Stimulated activated naive CD8-positive, alpha-beta T cell treated with anti-CD3 and anti-CD28 coated beads, Interleukin-15, Interleukin-2, amounts not matched to agents 100 ng/mL and 50 ng/mL, for 24 hours (primary cell): ENCODE data around the gene SRPK2.
"Not testable (repeated sequence)": the region's sequence is repeated elsewhere in the genome, so short reads cannot be mapped to it uniquely, and the experiment has no call there.

Source experiments
- H3K27ac Mint-ChIP-seq: one replicate; pipeline ENCODE4 v1.8.0; 2021; ENCODE audit warnings: mild to moderate bottlenecking, mixed read lengths
- H3K27me3 Mint-ChIP-seq: one replicate; pipeline ENCODE4 v1.8.0; 2021; ENCODE audit warnings: mixed read lengths
- H3K36me3 Mint-ChIP-seq: one replicate; pipeline ENCODE4 v1.8.0; 2021; ENCODE audit warnings: low read depth, mixed read lengths
- H3K4me1 Mint-ChIP-seq: one replicate; pipeline ENCODE4 v1.8.0; 2021; ENCODE audit warnings: low read depth, mixed read lengths
- H3K4me3 Mint-ChIP-seq: one replicate; pipeline ENCODE4 v1.8.0; 2021; ENCODE audit warnings: mild to moderate bottlenecking, mixed read lengths
- H3K9me3 Mint-ChIP-seq: one replicate; pipeline ENCODE4 v1.8.0; 2021; ENCODE audit warnings: mixed read lengths

Gene SRPK2

GRCh38 chr7:105204953-105205352, 183.8 kb downstream of the SRPK2 start:
- Mint-ChIP-seq H3K4me1 (peaks cover 50% of the 10 kb centered on the region), H3K36me3 (peaks cover 22% of the 10 kb centered on the region), H3K27me3 (no peaks in the 10 kb centered on the region), H3K4me3 (no peak overlapping the region), H3K27ac (peak overlapping the region; percentile 73), H3K9me3 (no peaks in the 10 kb centered on the region)

GRCh38 chr7:105204520-105204919, 184.2 kb downstream of the SRPK2 start:
- Mint-ChIP-seq H3K4me3 (no peak overlapping the region), H3K36me3 (peaks cover 22% of the 10 kb centered on the region), H3K9me3 (no peaks in the 10 kb centered on the region), H3K4me1 (peaks cover 46% of the 10 kb centered on the region), H3K27ac (peak overlapping the region; percentile 73), H3K27me3 (no peaks in the 10 kb centered on the region)

- Mint-ChIP-seq H3K4me1 (peaks cover 38% of the 10 kb centered on the region), H3K9me3 (no peaks in the 10 kb centered on the region)
These were observed 186.1 kb downstream of the SRPK2 start for GRCh38 chr7:105202616-105203015.

GRCh38 chr7:105199386-105199785, 189.3 kb downstream of the SRPK2 start:
- H3K36me3 Mint-ChIP-seq = peaks cover 30% of the 10 kb centered on the region
- H3K27ac Mint-ChIP-seq = no peak overlapping the region
- H3K9me3 Mint-ChIP-seq = no peaks in the 10 kb centered on the region

More at GRCh38 chr7:105202616-105203015, 186.1 kb downstream of the SRPK2 start:
- H3K27me3 Mint-ChIP-seq = no peaks in the 10 kb centered on the region
- H3K4me3 Mint-ChIP-seq = no peak overlapping the region
- peaks cover 30% of the 10 kb centered on the region for H3K36me3 Mint-ChIP-seq
- no peak overlapping the region for H3K27ac Mint-ChIP-seq

GRCh38 chr7:105198223-105198622, 190.5 kb downstream of the SRPK2 start:
- Mint-ChIP-seq H3K27ac (no peak overlapping the region), H3K4me3 (no peak overlapping the region), H3K9me3 (no peaks in the 10 kb centered on the region), H3K27me3 (no peaks in the 10 kb centered on the region), H3K36me3 (peaks cover 30% of the 10 kb centered on the region), H3K4me1 (peaks cover 6% of the 10 kb centered on the region)

More at GRCh38 chr7:105199386-105199785, 189.3 kb downstream of the SRPK2 start:
- Mint-ChIP-seq H3K4me1 (peaks cover 6% of the 10 kb centered on the region), H3K4me3 (no peak overlapping the region), H3K27me3 (no peaks in the 10 kb centered on the region)

GRCh38 chr7:105196473-105196872, 192.2 kb downstream of the SRPK2 start:
- Mint-ChIP-seq H3K27me3 (no peaks in the 10 kb centered on the region), H3K27ac (no peak overlapping the region), H3K9me3 (no peaks in the 10 kb centered on the region), H3K4me1 (peaks cover 13% of the 10 kb centered on the region), H3K4me3 (no peak overlapping the region), H3K36me3 (peaks cover 23% of the 10 kb centered on the region)

- Mint-ChIP-seq H3K4me1 (peaks cover 13% of the 10 kb centered on the region), H3K27me3 (no peaks in the 10 kb centered on the region), H3K4me3 (no peak overlapping the region), H3K36me3 (peaks cover 18% of the 10 kb centered on the region), H3K27ac (no peak overlapping the region), H3K9me3 (no peaks in the 10 kb centered on the region)
These were observed 192.8 kb downstream of the SRPK2 start for GRCh38 chr7:105195891-105196290.

GRCh38 chr7:105194959-105195358, 193.8 kb downstream of the SRPK2 start:
- H3K9me3 Mint-ChIP-seq, H3K27ac Mint-ChIP-seq: not testable (repeated sequence)

GRCh38 chr7:105191331-105191730, 197.4 kb downstream of the SRPK2 start:
- H3K4me1 Mint-ChIP-seq = peaks cover 19% of the 10 kb centered on the region
- no peak overlapping the region for H3K27ac Mint-ChIP-seq
- H3K27me3 Mint-ChIP-seq = no peaks in the 10 kb centered on the region
- H3K9me3 Mint-ChIP-seq = no peaks in the 10 kb centered on the region
- peaks cover 10% of the 10 kb centered on the region for H3K36me3 Mint-ChIP-seq
- no peak overlapping the region for H3K4me3 Mint-ChIP-seq

More at GRCh38 chr7:105194959-105195358, 193.8 kb downstream of the SRPK2 start:
- not testable (repeated sequence) for H3K4me3 Mint-ChIP-seq, H3K27me3 Mint-ChIP-seq
- peaks cover 13% of the 10 kb centered on the region for H3K4me1 Mint-ChIP-seq
- peaks cover 14% of the 10 kb centered on the region for H3K36me3 Mint-ChIP-seq

GRCh38 chr7:105189859-105190492, 198.7 kb downstream of the SRPK2 start:
- Mint-ChIP-seq H3K4me3 (no peak overlapping the region), H3K27me3 (no peaks in the 10 kb centered on the region), H3K4me1 (peaks cover 19% of the 10 kb centered on the region), H3K36me3 (peaks cover 10% of the 10 kb centered on the region), H3K9me3 (no peaks in the 10 kb centered on the region), H3K27ac (no peak overlapping the region)

- Mint-ChIP-seq H3K9me3 (no peaks in the 10 kb centered on the region), H3K27ac (no peak overlapping the region), H3K27me3 (no peaks in the 10 kb centered on the region), H3K36me3 (peaks cover 10% of the 10 kb centered on the region), H3K4me3 (no peak overlapping the region), H3K4me1 (peaks cover 16% of the 10 kb centered on the region)
These were observed 200.5 kb downstream of the SRPK2 start for GRCh38 chr7:105188201-105188600.

GRCh38 chr7:105187302-105188169, 201.2 kb downstream of the SRPK2 start:
- no peaks in the 10 kb centered on the region for H3K27me3 Mint-ChIP-seq

GRCh38 chr7:105185290-105186010, 203.3 kb downstream of the SRPK2 start:
- Mint-ChIP-seq H3K4me1 (peaks cover 9% of the 10 kb centered on the region), H3K4me3 (no peak overlapping the region), H3K27ac (no peak overlapping the region), H3K36me3 (peaks cover 10% of the 10 kb centered on the region), H3K27me3 (no peaks in the 10 kb centered on the region), H3K9me3 (peaks cover 5% of the 10 kb centered on the region)

More at GRCh38 chr7:105187302-105188169, 201.2 kb downstream of the SRPK2 start:
- Mint-ChIP-seq H3K36me3 (peaks cover 5% of the 10 kb centered on the region), H3K27ac (peak overlapping the region; percentile 8), H3K9me3 (no peaks in the 10 kb centered on the region), H3K4me1 (peaks cover 9% of the 10 kb centered on the region), H3K4me3 (no peak overlapping the region)

GRCh38 chr7:105180002-105180401, 208.7 kb downstream of the SRPK2 start:
- H3K4me1 Mint-ChIP-seq = peaks cover 3% of the 10 kb centered on the region

More at GRCh38 chr7:105180002-105180401, 208.7 kb downstream of the SRPK2 start:
- no peaks in the 10 kb centered on the region for H3K27me3 Mint-ChIP-seq
- H3K9me3 Mint-ChIP-seq = peaks cover 10% of the 10 kb centered on the region
- peaks cover 6% of the 10 kb centered on the region for H3K36me3 Mint-ChIP-seq
- H3K4me3 Mint-ChIP-seq = no peak overlapping the region
- H3K27ac Mint-ChIP-seq = no peak overlapping the region
